SK-N-SH (cell line): ENCODE measurements around the gene SGCB. TPM values are rescaled to one million over a fixed set of nuclear protein-coding genes. Genes with fewer than 3 reads are reported as not detected.
"Not testable (repeated sequence)": the region's sequence is repeated elsewhere in the genome, so short reads cannot be mapped to it uniquely, and the experiment has no call there.

Source experiments
- CTCF ChIA-PET: fragments of 300-600, 350-600 bp; formaldehyde crosslinking; extraction: SDS; loops from one replicate; lab custom pipeline; 2021; lab: Yijun Ruan, JAX
- POLR2A ChIA-PET: fragments of 350-600 bp; sonication (Branson Sonifier 250); formaldehyde crosslinking; extraction: SDS; loops from one replicate; lab custom pipeline; 2020; ENCODE audit warnings: antibody characterized with exemption, inconsistent platforms; lab: Yijun Ruan, JAX
- DNase-seq: peaks from one replicate; pipeline ENCODE4 v3.0.0; 2012
- H2AFZ ChIP-seq: fragments of 200-600 bp; sonication (generic); 2 replicates; pipeline ENCODE4 v1.8.1; 2016; ENCODE audit warnings: antibody characterized with exemption, mild to moderate bottlenecking, low read depth
- H3F3A ChIP-seq: fragments of 200-600 bp; sonication (generic); replicated peaks from 2 replicates; pipeline ENCODE3; 2016; ENCODE audit warnings: antibody characterized with exemption, mild to moderate bottlenecking; ENCODE audit not compliant: insufficient read depth
- H3K27ac ChIP-seq, 2 experiments: fragments of 200-500 bp in 1 of 2; fragments of 200-600 bp in 1 of 2; sonication (Bioruptor generic) in 1 of 2; sonication (generic), shearing (Covaris generic) in 1 of 2; 2 replicates each; pipeline versions ENCODE4 v1.5.1 to v1.6.1; 2014 to 2016; ENCODE audit warnings: low read depth in 2 of 2, inconsistent platforms in 1 of 2, low read length in 1 of 2, mild to moderate bottlenecking in 1 of 2, mixed read lengths in 1 of 2
- H3K27me3 ChIP-seq: fragments of 200-600 bp; sonication (generic), shearing (Covaris generic); 2 replicates; pipeline ENCODE4 v1.6.1; 2016; ENCODE audit warnings: mixed run types; ENCODE audit not compliant: insufficient read depth
- H3K36me3 ChIP-seq, 2 experiments: fragments of 200-500 bp in 1 of 2; fragments of 200-600 bp in 1 of 2; sonication (Bioruptor generic) in 1 of 2; sonication (generic) in 1 of 2; replicated peaks in 1 of 2; 2 replicates each; pipeline versions ENCODE3 to v1.5.1; 2014 to 2016; ENCODE audit warnings: low read length in 1 of 2, mild to moderate bottlenecking in 1 of 2; ENCODE audit not compliant: insufficient read depth in 2 of 2, control insufficient read depth in 1 of 2
- H3K4me1 ChIP-seq, 2 experiments: fragments of 200-500 bp in 1 of 2; fragments of 200-600 bp in 1 of 2; sonication (Bioruptor generic) in 1 of 2; sonication (generic), shearing (Covaris generic) in 1 of 2; 2 replicates each; pipeline versions ENCODE4 v1.5.1 to v1.6.1; 2014 to 2016; ENCODE audit warnings: low read depth in 1 of 2, low read length in 1 of 2, mixed run types in 1 of 2; ENCODE audit not compliant: insufficient read depth in 2 of 2, control insufficient read depth in 1 of 2
- H3K4me2 ChIP-seq: fragments of 200-600 bp; sonication (generic), shearing (Covaris generic); 2 replicates; pipeline ENCODE4 v1.6.1; 2017; ENCODE audit warnings: mixed run types
- H3K4me3 ChIP-seq, 2 experiments: fragments of 200-500 bp in 1 of 2; fragments of 200-600 bp in 1 of 2; sonication (Bioruptor generic) in 1 of 2; sonication (generic), shearing (Covaris generic) in 1 of 2; 2 replicates each; pipeline versions ENCODE4 v1.5.1 to v1.8.1; 2014 to 2016; ENCODE audit warnings: low read depth in 2 of 2, inconsistent platforms in 1 of 2, low read length in 1 of 2, mild to moderate bottlenecking in 1 of 2, mixed read lengths in 1 of 2, moderate library complexity in 1 of 2
- H3K79me2 ChIP-seq: fragments of 200-600 bp; sonication (generic); 2 replicates; pipeline ENCODE4 v1.8.1; 2017; ENCODE audit warnings: mild to moderate bottlenecking; ENCODE audit not compliant: insufficient read depth
- H3K9ac ChIP-seq: fragments of 200-600 bp; sonication (generic); 2 replicates; pipeline ENCODE4 v1.6.1; 2017; ENCODE audit warnings: mixed run types
- H3K9me2 ChIP-seq: fragments of 200-600 bp; sonication (generic); 2 replicates; pipeline ENCODE4 v1.6.1; 2017; ENCODE audit warnings: mixed run types
- H3K9me3 ChIP-seq: fragments of 200-600 bp; sonication (generic); 2 replicates; pipeline ENCODE4 v1.6.1; 2017; ENCODE audit warnings: mixed run types, mild to moderate bottlenecking, moderate library complexity
- H4K20me1 ChIP-seq: fragments of 200-600 bp; sonication (generic); 2 replicates; pipeline ENCODE4 v1.6.1; 2017; ENCODE audit warnings: mild to moderate bottlenecking, mixed run types; ENCODE audit not compliant: insufficient read depth
- CHD2 ChIP-seq: fragments of 150-350 bp; IDR thresholded peaks from 2 replicates; pipeline ENCODE4 v1.6.1; 2018; ENCODE audit warnings: low read length; ENCODE audit not compliant: partially characterized antibody
- EP300 ChIP-seq, 2 experiments: IDR thresholded peaks; 2 replicates each; pipeline versions ENCODE4 v1.4.0 to v1.6.1; 2012; ENCODE audit warnings: borderline replicate concordance in 1 of 2, low read depth in 1 of 2, low read length in 1 of 2
- FOXJ3 ChIP-seq: sonication (generic); formaldehyde crosslinking; IDR thresholded peaks from 2 replicates; pipeline ENCODE4 v1.5.1; 2020; ENCODE audit warnings: mild to moderate bottlenecking, missing genetic modification reagents
- MXI1 ChIP-seq: IDR thresholded peaks from 2 replicates; pipeline ENCODE4 v1.6.1; 2012; ENCODE audit warnings: mild to moderate bottlenecking, low read depth, low read length, improper control_type of control experiment
- NFIC ChIP-seq: IDR thresholded peaks from 2 replicates; pipeline ENCODE4 v1.4.0; 2012; ENCODE audit warnings: borderline replicate concordance
- RCOR1 ChIP-seq: fragments of 150-350 bp; IDR thresholded peaks from 2 replicates; pipeline ENCODE4 v1.6.1; 2017; ENCODE audit warnings: antibody characterized with exemption, low read length
- RFX5 ChIP-seq: IDR thresholded peaks from 2 replicates; pipeline ENCODE4 v1.6.1; 2012; ENCODE audit warnings: mild to moderate bottlenecking, improper control_type of control experiment, low read length
- RXRA ChIP-seq: IDR thresholded peaks from 2 replicates; pipeline ENCODE4 v1.4.0; 2012; ENCODE audit warnings: low read depth, mild to moderate bottlenecking, borderline replicate concordance
- WGBS: methylation state at CpG from one replicate; pipeline ENCODE4 v1.1.6; 2017; ENCODE audit warnings: low lambda C conversion rate; 5-methylcytosine and 5-hydroxymethylcytosine counted together
- polyA plus RNA-seq, 3 experiments: library from polyadenylated mRNA; depleted of rRNA; stranded (reverse); fragments of >200 nt; gene quantifications; 2 replicates each; pipeline ENCODE4 v1.2.3, GENCODE V29; 2012
- TF ChIP-seq, protein P1 (sequence below): IDR thresholded peaks from 2 replicates; pipeline ENCODE4 v1.6.1; 2012; ENCODE audit warnings: mild to moderate bottlenecking, low read depth, low read length, moderate library complexity
- TF ChIP-seq, protein P2 (sequence below): IDR thresholded peaks from 2 replicates; pipeline ENCODE4 v1.4.0; 2012; ENCODE audit warnings: low read depth

Gene SGCB
- polyA plus RNA-seq, 1 of the 3 experiments (the other 2 are of a cell fraction), result 25.1 TPM

- TF ChIP-seq, protein P1, sequence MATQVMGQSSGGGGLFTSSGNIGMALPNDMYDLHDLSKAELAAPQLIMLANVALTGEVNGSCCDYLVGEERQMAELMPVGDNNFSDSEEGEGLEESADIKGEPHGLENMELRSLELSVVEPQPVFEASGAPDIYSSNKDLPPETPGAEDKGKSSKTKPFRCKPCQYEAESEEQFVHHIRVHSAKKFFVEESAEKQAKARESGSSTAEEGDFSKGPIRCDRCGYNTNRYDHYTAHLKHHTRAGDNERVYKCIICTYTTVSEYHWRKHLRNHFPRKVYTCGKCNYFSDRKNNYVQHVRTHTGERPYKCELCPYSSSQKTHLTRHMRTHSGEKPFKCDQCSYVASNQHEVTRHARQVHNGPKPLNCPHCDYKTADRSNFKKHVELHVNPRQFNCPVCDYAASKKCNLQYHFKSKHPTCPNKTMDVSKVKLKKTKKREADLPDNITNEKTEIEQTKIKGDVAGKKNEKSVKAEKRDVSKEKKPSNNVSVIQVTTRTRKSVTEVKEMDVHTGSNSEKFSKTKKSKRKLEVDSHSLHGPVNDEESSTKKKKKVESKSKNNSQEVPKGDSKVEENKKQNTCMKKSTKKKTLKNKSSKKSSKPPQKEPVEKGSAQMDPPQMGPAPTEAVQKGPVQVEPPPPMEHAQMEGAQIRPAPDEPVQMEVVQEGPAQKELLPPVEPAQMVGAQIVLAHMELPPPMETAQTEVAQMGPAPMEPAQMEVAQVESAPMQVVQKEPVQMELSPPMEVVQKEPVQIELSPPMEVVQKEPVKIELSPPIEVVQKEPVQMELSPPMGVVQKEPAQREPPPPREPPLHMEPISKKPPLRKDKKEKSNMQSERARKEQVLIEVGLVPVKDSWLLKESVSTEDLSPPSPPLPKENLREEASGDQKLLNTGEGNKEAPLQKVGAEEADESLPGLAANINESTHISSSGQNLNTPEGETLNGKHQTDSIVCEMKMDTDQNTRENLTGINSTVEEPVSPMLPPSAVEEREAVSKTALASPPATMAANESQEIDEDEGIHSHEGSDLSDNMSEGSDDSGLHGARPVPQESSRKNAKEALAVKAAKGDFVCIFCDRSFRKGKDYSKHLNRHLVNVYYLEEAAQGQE, result no peak
Measured at GRCh38 chr4:52038103-52038912, at the start of gene SGCB (continued).

DNA sequence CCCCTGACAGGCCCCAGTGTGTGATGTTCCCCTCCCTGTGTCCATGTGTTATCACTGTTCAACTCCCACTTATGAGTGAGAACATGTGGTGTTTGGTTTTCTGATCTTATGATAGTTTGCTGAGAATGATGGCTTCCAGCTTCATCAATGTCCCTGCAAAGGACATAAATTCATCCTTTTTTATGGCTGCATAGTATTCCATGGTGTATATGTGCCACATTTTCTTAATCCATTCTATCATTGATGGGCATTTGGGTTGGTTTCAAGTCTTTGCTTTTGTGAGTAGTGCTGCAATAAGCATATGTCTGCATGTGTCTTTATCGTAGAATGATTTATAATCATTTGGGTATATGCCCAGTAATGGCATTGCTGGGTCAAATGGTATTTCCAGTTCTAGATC lies 48.3 kb upstream of the SGCB start:
- H3K9ac ChIP-seq, H3K27me3 ChIP-seq, H3K4me2 ChIP-seq, H3K4me1 ChIP-seq, H3K4me3 ChIP-seq, CTCF ChIA-PET, H2AFZ ChIP-seq, H3K36me3 ChIP-seq, H3K27ac ChIP-seq, DNase-seq, H4K20me1 ChIP-seq, H3K9me3 ChIP-seq, POLR2A ChIA-PET, H3K79me2 ChIP-seq, H3K9me2 ChIP-seq, H3F3A ChIP-seq: not testable (repeated sequence)
- WGBS, result 90% methylated on average over 1 of the region's 1 CpG

DNA sequence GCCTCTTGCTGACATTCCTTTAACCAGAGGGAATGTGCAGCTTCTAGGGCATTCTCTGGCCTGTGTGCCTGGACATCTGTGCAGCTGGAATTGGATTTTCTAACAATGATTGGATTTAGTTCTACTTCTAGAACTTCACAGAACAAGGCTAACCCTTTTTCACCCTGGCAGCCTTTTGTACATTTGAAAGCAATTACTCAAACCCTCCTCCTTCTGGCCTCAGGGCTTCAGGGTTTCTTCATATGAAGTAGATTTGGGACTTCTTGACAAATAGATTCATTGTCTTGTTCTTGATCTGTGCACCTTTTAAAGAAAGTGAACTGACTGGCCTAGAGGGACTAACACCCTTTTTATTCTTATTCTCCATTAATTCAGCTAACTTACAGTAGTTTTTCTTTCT lies 43.1 kb upstream of the SGCB start:
- H3K36me3 ChIP-seq, result no peaks in the 10 kb centered on the region
- POLR2A ChIA-PET, result no interaction called here
- TF ChIP-seq FOXJ3 (CRISPR knock-in tag), result no peak
- no peak for TF ChIP-seq RCOR1
- TF ChIP-seq RXRA, result no peak
- TF ChIP-seq NFIC, result no peak
- no peak for TF ChIP-seq EP300 (IDR thresholded peaks at IDR 0.05; ENCODE audit: borderline replicate concordance in 1 of 2, low read depth in 1 of 2, low read length in 1 of 2)
- no peak for TF ChIP-seq CHD2
- no peak for TF ChIP-seq MXI1
- TF ChIP-seq, protein P2, sequence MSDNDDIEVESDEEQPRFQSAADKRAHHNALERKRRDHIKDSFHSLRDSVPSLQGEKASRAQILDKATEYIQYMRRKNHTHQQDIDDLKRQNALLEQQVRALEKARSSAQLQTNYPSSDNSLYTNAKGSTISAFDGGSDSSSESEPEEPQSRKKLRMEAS, result no peak
- TF ChIP-seq RFX5, result no peak
- H3F3A ChIP-seq, result no peaks in the 10 kb centered on the region
- no peak overlapping the region for H3K4me3 ChIP-seq
- H3K27ac ChIP-seq, result no peak overlapping the region
- H3K27me3 ChIP-seq, result no peaks in the 10 kb centered on the region; the same call in 1 of the 2 replicates
- CTCF ChIA-PET, result interaction anchor here (1.6 kb wide), 1 partner anchor 250 kb away, joined by 3 read pairs; no protein-coding TSS in a partner anchor
- no peaks in the 10 kb centered on the region for H3K79me2 ChIP-seq
- H3K9me3 ChIP-seq, result no peaks in the 10 kb centered on the region
- no peak overlapping the region for H2AFZ ChIP-seq
- no peaks in the 10 kb centered on the region for H3K9me2 ChIP-seq
- no peak for DNase-seq
- H3K4me2 ChIP-seq, result no peak overlapping the region
- no peaks in the 10 kb centered on the region; a peak in 1 of 4 replicates for H3K4me1 ChIP-seq
- H3K9ac ChIP-seq, result no peak overlapping the region
- no peaks in the 10 kb centered on the region for H4K20me1 ChIP-seq
